Gastroesophageal sphincter (tissue), 4 donors: Measurements from ENCODE around the gene GYS1. TPM values are rescaled to one million over a fixed set of nuclear protein-coding genes. Genes with fewer than 3 reads are reported as not detected.

Source experiments
- ATAC-seq: fragments of 150-250 bp; one replicate; pipeline ENCODE4 v1.9.1; 2016; ENCODE audit warnings: mild to moderate bottlenecking, moderate library complexity
- H3K27ac ChIP-seq, 4 donors: fragments of 200-600 bp; sonication (generic) in 3 of 4; 1 replicate in 3 of 4; 2 replicates in 1 of 4; pipeline ENCODE4 v1.5.1; 2016 to 2019
- H3K27me3 ChIP-seq: fragments of 200-600 bp; sonication (generic); one replicate; pipeline ENCODE4 v1.5.1; 2019
- H3K36me3 ChIP-seq, 2 donors: fragments of 200-600 bp; sonication (generic); one replicate each; pipeline ENCODE4 v1.5.1; 2019; ENCODE audit warnings: control low read depth in 1 of 2
- H3K4me1 ChIP-seq, 3 donors: fragments of 200-600 bp; sonication (generic); 1 replicate in 2 of 3; 2 replicates in 1 of 3; pipeline ENCODE4 v1.5.1; 2016 to 2019; ENCODE audit warnings: control low read depth in 2 of 3
- H3K4me3 ChIP-seq, 2 donors: fragments of 200-600 bp; sonication (generic); one replicate each; pipeline ENCODE4 v1.5.1; 2019; ENCODE audit warnings: mild to moderate bottlenecking in 1 of 2, moderate library complexity in 1 of 2
- H3K9me3 ChIP-seq, 3 donors: fragments of 200-600 bp; sonication (generic); one replicate each; pipeline ENCODE4 v1.5.1; 2017 to 2019; ENCODE audit warnings: control low read depth in 2 of 3
- EP300 ChIP-seq: sonication (generic); formaldehyde crosslinking; IDR thresholded peaks from one replicate; pipeline ENCODE4 v1.6.1; 2017; ENCODE audit warnings: antibody characterized with exemption, mild to moderate bottlenecking
- POLR2A ChIP-seq, 2 donors: fragments of 450-650 bp; IDR thresholded peaks; one replicate each; pipeline ENCODE4 v1.6.1; 2017; ENCODE audit warnings: antibody characterized with exemption in 2 of 2, mild to moderate bottlenecking in 2 of 2, moderate library complexity in 1 of 2
- POLR2AphosphoS5 ChIP-seq: sonication (generic); formaldehyde crosslinking; IDR thresholded peaks from one replicate; pipeline ENCODE4 v1.6.1; 2017; ENCODE audit warnings: antibody characterized with exemption
- WGBS, 2 donors: methylation state at CpG; one replicate each; pipeline ENCODE4 v1.1.5; 2018; ENCODE audit warnings: low coverage in 1 of 2; 5-methylcytosine and 5-hydroxymethylcytosine counted together
- total RNA-seq, 4 donors: library from RNA; depleted of rRNA; stranded (reverse); fragments of >200 nt; gene quantifications; one replicate each; pipeline ENCODE4 v1.1.0, GENCODE V29; 2016
- TF ChIP-seq, protein P1 (sequence below), 4 experiments: fragments of 200-600 bp in 2 of 4; fragments of 450-650 bp in 2 of 4; sonication (generic) in 1 of 4; IDR thresholded peaks; one replicate each; pipeline ENCODE4 v1.5.1; 2017 to 2019; ENCODE audit warnings: antibody characterized with exemption in 4 of 4, mild to moderate bottlenecking in 2 of 4, moderate library complexity in 2 of 4

Gene GYS1
- total RNA-seq, 4 donors from 2014 or later: 22.1 to 44.4 (median 38.5) TPM

- no peak for ATAC-seq
- TF ChIP-seq POLR2AphosphoS5 (no peak), POLR2A (IDR thresholded peaks at IDR 0.05) (no peak), EP300 (no peak)
- TF ChIP-seq, protein P1, sequence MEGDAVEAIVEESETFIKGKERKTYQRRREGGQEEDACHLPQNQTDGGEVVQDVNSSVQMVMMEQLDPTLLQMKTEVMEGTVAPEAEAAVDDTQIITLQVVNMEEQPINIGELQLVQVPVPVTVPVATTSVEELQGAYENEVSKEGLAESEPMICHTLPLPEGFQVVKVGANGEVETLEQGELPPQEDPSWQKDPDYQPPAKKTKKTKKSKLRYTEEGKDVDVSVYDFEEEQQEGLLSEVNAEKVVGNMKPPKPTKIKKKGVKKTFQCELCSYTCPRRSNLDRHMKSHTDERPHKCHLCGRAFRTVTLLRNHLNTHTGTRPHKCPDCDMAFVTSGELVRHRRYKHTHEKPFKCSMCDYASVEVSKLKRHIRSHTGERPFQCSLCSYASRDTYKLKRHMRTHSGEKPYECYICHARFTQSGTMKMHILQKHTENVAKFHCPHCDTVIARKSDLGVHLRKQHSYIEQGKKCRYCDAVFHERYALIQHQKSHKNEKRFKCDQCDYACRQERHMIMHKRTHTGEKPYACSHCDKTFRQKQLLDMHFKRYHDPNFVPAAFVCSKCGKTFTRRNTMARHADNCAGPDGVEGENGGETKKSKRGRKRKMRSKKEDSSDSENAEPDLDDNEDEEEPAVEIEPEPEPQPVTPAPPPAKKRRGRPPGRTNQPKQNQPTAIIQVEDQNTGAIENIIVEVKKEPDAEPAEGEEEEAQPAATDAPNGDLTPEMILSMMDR (IDR thresholded peaks at IDR 0.05): no peak
- Histone ChIP-seq H3K4me1 (no peaks in the 10 kb centered on the region), H3K4me3 (no peak overlapping the region), H3K27me3 (no peaks in the 10 kb centered on the region), H3K9me3 (no peaks in the 10 kb centered on the region), H3K36me3 (no peaks in the 10 kb centered on the region), H3K27ac (no peak overlapping the region)
- no CpG with 5 or more reads among the region's 9 CpGs for WGBS, 2 donors
Observed at GRCh38 chr19:48946463-48947257, 46.4 kb downstream of the GYS1 start.

DNA sequence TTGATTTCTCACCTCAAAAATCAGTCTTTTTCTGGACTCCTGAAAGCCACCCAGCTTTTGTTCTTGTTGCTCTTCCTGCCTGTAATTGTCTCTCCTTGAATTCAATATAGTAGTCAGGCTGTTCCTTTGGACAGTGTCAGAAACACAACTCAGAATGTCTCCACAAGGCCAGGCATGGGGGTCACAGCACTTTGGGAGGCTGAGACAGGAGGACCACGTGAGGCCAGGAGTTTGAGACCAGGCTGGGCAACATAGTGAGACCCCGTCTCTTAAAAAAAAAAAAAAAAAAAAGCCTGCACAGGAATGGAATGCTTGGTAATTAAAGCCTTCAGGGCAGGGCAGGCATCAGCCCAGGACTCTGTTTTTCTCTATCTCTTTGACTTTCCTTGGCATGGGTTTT is 47.3 kb downstream of the GYS1 start:
- no peak for ATAC-seq
- H3K9me3 ChIP-seq: peaks cover 0 to 5% (median 0%) of the 10 kb centered on the region in 3 donors
- no peaks in the 10 kb centered on the region for H3K36me3 ChIP-seq
- WGBS, 2 donors: no CpG with 5 or more reads among the region's 2 CpGs
- TF ChIP-seq POLR2AphosphoS5 (no peak), EP300 (no peak)
- TF ChIP-seq, protein P1 (IDR thresholded peaks at IDR 0.05): no peak
- H3K27ac ChIP-seq: no peak overlapping the region
- no peak overlapping the region for H3K4me3 ChIP-seq
- no peaks in the 10 kb centered on the region for H3K4me1 ChIP-seq
- no peaks in the 10 kb centered on the region for H3K27me3 ChIP-seq

DNA sequence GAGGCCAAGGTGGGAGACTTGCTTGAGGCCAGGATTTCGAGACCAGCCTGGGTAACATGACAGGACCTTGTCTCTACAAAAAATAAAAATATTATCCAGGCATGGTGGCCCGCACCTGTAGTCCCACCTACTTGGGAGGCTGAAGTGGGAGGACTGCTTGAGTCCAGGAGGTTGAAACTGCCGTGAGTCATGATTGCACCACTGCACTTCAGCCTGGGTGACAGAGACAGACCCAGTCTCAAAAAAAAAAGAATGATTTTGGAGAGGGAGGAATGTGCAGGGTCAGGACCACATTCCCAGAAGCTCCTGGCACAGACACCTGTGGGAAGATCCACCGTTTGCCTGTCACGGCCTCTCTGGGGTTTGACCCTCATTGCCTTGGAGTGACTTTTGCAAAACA is 47.7 kb downstream of the GYS1 start:
- Histone ChIP-seq H3K4me1 (no peaks in the 10 kb centered on the region), H3K27ac (no peak overlapping the region), H3K4me3 (no peak overlapping the region), H3K36me3 (no peaks in the 10 kb centered on the region), H3K9me3 (peaks cover 0 to 7% (median 0%) of the 10 kb centered on the region in 3 donors), H3K27me3 (no peaks in the 10 kb centered on the region)
- TF ChIP-seq, protein P1 (IDR thresholded peaks at IDR 0.05): no peak
- TF ChIP-seq EP300 (no peak), POLR2AphosphoS5 (no peak), POLR2A (IDR thresholded peaks at IDR 0.05) (no peak)
- 91 to 100% methylated on average over 2 to 5 of the region's 5 CpGs for WGBS, 2 donors
- ATAC-seq: no peak

- Histone ChIP-seq H3K4me1 (no peaks in the 10 kb centered on the region), H3K4me3 (no peak overlapping the region), H3K36me3 (no peaks in the 10 kb centered on the region), H3K9me3 (peaks cover 0 to 7% (median 0%) of the 10 kb centered on the region in 3 donors), H3K27me3 (no peaks in the 10 kb centered on the region), H3K27ac (no peak overlapping the region)
- ATAC-seq: no peak
- TF ChIP-seq, protein P1 (IDR thresholded peaks at IDR 0.05): no peak
- TF ChIP-seq POLR2AphosphoS5: no peak
- no peak for TF ChIP-seq EP300
- TF ChIP-seq POLR2A (IDR thresholded peaks at IDR 0.05): no peak
- WGBS, 2 donors: 89 to 93% methylated on average over 5 of the region's 6 CpGs
Observed at GRCh38 chr19:48943081-48943480, 50.0 kb downstream of the GYS1 start.

DNA sequence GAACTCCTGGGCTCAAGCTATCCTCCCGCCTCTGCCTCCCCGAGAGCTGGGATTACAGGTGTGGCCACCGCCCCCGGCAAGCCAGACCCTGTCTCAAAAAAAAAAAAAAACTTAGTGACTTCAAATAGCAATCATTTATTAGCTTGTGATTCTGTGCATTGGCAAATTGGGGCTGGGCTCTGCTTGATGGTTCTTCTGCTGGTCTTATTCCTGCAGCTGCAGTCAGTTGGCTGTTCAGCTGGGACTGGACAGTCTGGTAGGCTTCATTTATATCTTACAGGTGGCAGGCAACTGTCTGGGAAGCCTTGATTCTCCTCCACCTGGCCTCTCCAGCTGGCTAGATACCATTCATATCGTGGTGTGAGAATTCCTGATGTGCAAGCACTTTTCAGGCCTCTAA is 52.2 kb downstream of the GYS1 start:
- Histone ChIP-seq H3K4me1 (no peaks in the 10 kb centered on the region), H3K27ac (no peak overlapping the region), H3K9me3 (peaks cover 0 to 7% (median 0%) of the 10 kb centered on the region in 3 donors), H3K27me3 (no peaks in the 10 kb centered on the region), H3K36me3 (no peaks in the 10 kb centered on the region), H3K4me3 (no peak overlapping the region)
- no peak for ATAC-seq
- no peak for TF ChIP-seq POLR2A (IDR thresholded peaks at IDR 0.05)
- TF ChIP-seq, protein P1 (IDR thresholded peaks at IDR 0.05): no peak
- no peak for TF ChIP-seq POLR2AphosphoS5
- TF ChIP-seq EP300: no peak
- WGBS, 2 donors: 98 to 100% methylated on average over 4 to 5 of the region's 5 CpGs
